Stimulated activated CD8-positive, alpha-beta memory T cell treated with anti-CD3 and anti-CD28 coated beads, Interleukin-12 subunit alpha, Interleukin-12 subunit beta, amount 100 ng/mL, for 24 hours (primary cell): ENCODE measurements around the gene IL1R2.
"Not testable (repeated sequence)": the region's sequence is repeated elsewhere in the genome, so short reads cannot be mapped to it uniquely, and the experiment has no call there.

Experiments used
- DNase-seq: peaks from one replicate; pipeline ENCODE4 v3.0.0-alpha.2; 2020; ENCODE audit errors: extremely low read depth

IL1R2 gene

DNA sequence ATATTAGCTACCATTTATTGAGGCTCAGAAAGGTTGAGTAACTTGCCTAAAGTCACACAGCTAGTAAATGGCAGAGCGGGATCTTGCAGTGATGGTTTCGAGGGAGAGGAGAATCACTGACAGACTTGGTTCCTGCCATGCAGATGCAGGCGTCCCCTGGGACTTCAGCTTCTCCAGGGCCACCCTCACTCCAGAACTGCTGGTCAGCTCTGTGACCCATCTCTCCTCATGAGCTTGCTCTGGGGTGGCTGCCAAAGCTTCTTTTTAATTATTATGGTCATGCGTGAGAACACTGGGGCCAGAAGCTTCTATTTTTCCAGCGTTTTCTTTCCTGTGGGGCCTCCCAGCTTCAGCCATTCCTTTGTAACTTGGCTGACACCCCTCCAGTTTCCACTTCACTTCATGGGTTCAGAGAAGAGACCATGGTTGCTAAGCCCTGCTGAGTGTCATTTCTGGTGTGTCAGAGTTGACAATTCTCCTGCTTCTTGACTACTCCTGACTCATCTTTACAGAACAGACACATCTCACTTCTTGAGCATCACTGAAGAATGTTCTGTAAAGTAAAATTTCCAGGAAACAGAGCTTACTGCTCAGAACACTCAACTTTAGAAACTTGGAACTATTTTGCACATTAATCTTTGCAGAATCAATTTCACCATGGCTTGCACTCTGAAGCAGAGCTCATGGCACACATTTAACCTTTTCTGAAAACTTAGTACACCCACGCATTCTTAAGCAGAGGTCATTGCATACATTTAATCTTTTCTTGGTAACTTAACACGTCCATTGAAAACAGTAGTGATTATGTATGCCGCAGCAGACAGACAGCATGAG is 70.4 kb downstream of the IL1R2 start:
- DNase-seq = no peak

DNA sequence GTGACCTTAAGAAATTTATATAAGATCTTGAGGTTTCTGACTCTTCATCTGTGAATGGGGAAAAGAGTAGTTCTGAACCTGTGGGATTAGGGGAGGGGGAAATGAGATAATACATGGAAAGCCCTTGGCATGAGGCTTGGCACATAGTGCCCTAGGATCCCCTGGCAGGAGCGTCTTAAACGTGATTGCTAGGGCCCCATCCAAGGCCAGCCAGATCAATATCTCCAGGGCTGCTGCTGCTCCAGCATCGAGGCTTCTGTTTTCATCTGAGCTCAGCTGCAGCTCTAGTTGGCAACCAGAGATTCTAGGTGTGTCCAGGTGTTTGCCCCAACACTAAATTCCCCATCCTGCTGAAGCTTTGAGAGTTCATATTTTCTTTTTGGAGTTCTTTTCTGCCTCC is 71.0 kb downstream of the IL1R2 start:
- DNase-seq = no peak

- DNase-seq = no peak
These were observed 71.7 kb downstream of the IL1R2 start for GRCh38 chr2:102063487-102063911.

- no peak for DNase-seq
These were observed 72.3 kb downstream of the IL1R2 start for GRCh38 chr2:102063941-102064678.

GRCh38 chr2:102064679-102065674 is 73.2 kb downstream of the IL1R2 start:
- DNase-seq = no peak

- DNase-seq = no peak
These were observed 74.0 kb downstream of the IL1R2 start for GRCh38 chr2:102065675-102066252.

- no peak for DNase-seq
These were observed 74.8 kb downstream of the IL1R2 start for GRCh38 chr2:102066554-102066953.

GRCh38 chr2:102068126-102068525 is 76.4 kb downstream of the IL1R2 start:
- not testable (repeated sequence) for DNase-seq

DNA sequence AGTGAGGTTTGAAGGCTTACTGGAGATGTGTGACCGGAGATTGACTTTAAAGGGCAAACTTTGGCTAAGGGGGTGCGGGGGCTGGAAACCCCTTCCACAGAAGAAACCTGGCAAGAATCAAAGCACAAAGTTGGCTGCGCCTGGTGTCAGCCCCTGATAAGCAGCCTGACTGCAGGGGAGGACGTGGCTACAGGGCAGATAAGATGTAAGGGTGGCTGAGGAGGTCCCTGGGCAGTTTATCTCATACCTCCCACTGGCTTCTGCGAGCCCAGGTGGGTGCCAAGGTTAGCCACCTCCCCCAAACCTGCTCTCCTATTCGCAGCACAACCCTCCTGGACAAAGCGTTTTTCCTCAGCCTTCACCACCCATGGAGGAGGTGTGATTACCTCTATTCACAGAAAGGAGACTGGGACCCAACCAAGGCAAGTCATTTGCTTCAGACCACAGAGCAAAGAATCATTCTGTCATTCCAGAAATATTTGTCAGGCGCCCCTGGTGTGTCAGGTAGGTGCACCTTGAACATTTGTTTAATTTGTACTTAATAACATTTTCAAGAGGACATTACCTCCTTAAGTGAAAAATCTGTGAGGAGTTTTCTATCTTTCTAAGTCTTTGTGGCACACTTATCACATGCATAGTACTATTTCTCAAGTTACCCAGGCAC is 77.7 kb downstream of the IL1R2 start:
- DNase-seq = no peak

DNA sequence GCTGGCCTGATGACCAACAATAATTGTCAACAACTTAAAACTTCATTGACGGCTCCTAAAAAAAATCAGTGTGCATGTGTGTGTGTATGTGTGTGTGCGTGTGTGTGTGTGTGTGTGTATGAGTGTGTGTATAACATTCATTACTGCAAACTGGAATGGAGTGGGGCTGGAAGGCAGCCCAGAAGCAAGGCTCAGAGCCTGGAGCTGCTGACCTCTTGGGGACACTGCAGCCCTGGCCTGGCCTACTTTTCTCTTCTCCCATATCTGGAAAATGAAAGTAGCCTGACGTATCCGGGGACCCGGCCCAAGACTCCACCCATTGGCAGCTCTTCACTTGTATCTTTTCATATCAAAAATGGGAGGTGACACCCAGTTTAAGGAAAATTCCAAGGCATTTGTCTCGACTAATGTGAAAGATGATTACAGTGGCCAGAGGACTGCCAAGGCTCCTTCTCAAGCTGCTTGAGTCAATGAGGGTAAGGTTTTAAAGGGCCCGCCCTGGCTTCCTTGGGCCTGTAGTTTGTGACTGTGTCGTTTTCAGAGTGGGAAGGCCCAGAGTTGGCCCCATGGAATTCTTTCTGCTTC is 78.4 kb downstream of the IL1R2 start:
- no peak for DNase-seq

DNA sequence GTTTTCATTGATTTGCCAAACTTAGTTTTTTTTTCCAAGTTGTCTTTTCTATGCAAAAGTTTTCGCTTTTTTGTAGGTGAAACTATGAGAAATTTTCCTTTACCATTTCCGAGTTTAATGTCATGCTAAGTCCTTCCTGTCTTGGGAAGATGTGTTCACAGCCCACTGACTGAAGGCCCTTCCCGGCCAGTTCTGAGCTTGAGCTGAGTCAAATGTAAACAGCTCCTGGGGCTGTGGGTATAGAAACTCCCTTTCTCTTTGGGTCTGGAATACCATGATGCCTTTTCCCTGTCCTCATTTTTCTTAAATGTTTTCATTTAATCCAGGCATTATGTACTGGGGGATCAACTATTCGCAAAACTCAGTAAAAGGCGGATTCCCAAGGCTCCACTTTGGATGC is 81.0 kb downstream of the IL1R2 start:
- DNase-seq = no peak

DNA sequence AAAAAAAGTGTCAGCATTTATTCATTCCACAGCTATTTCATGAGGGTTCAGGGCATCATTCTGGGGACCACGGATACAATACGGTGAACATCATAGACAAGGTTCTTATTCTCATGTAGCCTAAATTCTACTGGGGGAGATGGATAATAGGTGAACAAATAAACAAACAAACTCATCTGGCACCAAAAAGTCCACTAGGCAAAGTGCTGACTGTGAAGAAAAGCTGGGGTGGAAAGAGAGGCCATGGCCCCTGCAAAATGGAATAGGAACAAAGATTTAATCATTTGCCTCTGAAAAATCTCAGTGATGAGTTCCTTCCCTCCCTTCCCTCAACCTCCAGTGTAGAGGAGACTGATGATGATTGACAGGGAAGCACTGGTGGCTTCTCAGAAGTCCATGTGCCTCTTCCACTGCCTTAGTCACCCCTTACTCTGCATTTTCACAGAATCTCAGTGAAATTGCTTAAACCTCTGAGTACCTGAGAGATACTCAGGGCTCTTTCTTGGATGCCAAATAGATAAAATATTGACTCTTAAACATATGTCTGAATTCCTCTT is 81.5 kb downstream of the IL1R2 start:
- no peak for DNase-seq

DNA sequence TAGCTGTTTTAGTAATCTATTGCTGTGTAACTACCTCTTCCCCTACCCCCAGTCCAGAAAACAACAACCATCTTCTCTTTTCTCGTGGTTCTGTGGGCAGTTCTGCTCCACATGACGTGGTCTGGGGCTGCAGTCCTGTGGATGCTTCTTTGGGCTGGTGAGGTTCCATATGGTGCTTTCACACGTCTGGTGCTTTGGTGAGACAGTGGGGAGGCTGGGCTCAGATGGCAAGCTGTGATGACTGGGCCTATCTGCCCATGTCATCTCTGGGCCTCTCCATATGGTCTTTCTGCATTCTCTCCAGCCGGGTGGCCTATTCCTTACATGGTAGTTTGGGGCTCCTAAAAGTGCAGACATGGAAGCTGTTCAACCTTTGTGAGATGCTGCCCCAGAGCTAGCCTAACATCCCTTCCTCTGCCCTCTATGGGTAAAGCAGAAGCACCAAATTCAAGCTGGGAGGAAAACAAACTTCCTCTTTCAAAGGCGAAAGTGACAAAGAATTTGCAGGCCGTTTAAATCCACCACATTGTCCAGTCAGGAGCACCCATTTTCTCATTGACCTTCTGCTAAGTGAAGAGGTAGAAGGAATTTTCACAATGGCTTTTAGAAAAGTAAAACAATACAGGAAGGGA is 82.5 kb downstream of the IL1R2 start:
- no peak for DNase-seq

DNA sequence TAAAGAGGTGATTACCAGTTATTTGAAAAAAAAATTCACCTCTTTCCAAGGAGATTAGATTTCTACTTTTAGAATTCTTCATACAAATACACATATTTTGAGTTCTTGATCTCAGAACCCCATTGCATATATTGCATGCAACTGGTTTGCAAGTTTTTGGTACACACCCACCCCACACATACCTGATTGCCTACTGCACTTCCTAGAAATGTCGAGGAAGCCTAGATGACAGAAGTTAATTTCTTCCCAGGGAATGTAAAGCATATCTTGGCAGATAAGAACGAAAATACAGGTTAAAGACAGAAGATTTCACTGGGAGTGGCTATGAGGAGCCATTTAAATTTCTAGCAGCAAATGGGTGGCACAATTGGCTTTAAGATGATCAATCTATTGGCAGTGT is 83.7 kb downstream of the IL1R2 start:
- no peak for DNase-seq

GRCh38 chr2:102076512-102076911 is 84.8 kb downstream of the IL1R2 start:
- no peak for DNase-seq
